HG02981 (cell line): ENCODE measurements around the gene PLCL1.

Source experiments
- ATAC-seq: cut with Tn5 transposase; IDR thresholded peaks from one replicate; pipeline ENCODE4 v1.9.1; 2021; ENCODE audit warnings: mild to moderate bottlenecking, moderate library complexity; ENCODE audit not compliant: unreplicated experiment

The PLCL1 gene

GRCh38 chr2:197852108-197852507, 47.7 kb downstream of the PLCL1 start:
- no peak for ATAC-seq

GRCh38 chr2:197853549-197853948, 49.2 kb downstream of the PLCL1 start:
- no peak for ATAC-seq

- ATAC-seq = no peak
Measured at GRCh38 chr2:197857476-197858107, 53.2 kb downstream of the PLCL1 start.

- no peak for ATAC-seq
Measured at GRCh38 chr2:197858607-197859140, 54.3 kb downstream of the PLCL1 start.

- ATAC-seq = no peak
Measured at GRCh38 chr2:197862246-197862955, 58.0 kb downstream of the PLCL1 start.

GRCh38 chr2:197863744-197864143, 59.4 kb downstream of the PLCL1 start:
- no peak for ATAC-seq

GRCh38 chr2:197866455-197866854, 62.1 kb downstream of the PLCL1 start:
- ATAC-seq = no peak

GRCh38 chr2:197867033-197867432, 62.6 kb downstream of the PLCL1 start:
- no peak for ATAC-seq

GRCh38 chr2:197867624-197868023, 63.2 kb downstream of the PLCL1 start:
- ATAC-seq = no peak

- ATAC-seq = no peak
Measured at GRCh38 chr2:197868206-197868605, 63.8 kb downstream of the PLCL1 start.

GRCh38 chr2:197869041-197869440, 64.6 kb downstream of the PLCL1 start:
- ATAC-seq = no peak

GRCh38 chr2:197869501-197870111, 65.2 kb downstream of the PLCL1 start:
- no peak for ATAC-seq

- ATAC-seq = no peak
Measured at GRCh38 chr2:197870137-197870536, 65.7 kb downstream of the PLCL1 start.

GRCh38 chr2:197871780-197872456, 67.5 kb downstream of the PLCL1 start:
- ATAC-seq = no peak

- no peak for ATAC-seq
Measured at GRCh38 chr2:197873293-197873701, 68.9 kb downstream of the PLCL1 start.

GRCh38 chr2:197875763-197876162, 71.4 kb downstream of the PLCL1 start:
- no peak for ATAC-seq

- no peak for ATAC-seq
Measured at GRCh38 chr2:197876524-197876923, 72.1 kb downstream of the PLCL1 start.

GRCh38 chr2:197877038-197877437, 72.6 kb downstream of the PLCL1 start:
- no peak for ATAC-seq

GRCh38 chr2:197878792-197879191, 74.4 kb downstream of the PLCL1 start:
- ATAC-seq = no peak

- no peak for ATAC-seq
Measured at GRCh38 chr2:197879812-197880408, 75.5 kb downstream of the PLCL1 start.
